SK-N-SH treated with all-trans-retinoic acid at 6 μM for 48 hours (cell line): ENCODE data around the gene TTC39B.

Experiments
- ATAC-seq: fragments of 200-7000 bp; cut with Tn5 transposase; 3 replicates; pipeline ENCODE4 v1.9.1; 2020; ENCODE audit warnings: mild to moderate bottlenecking, moderate library complexity
- ARNTL ChIP-seq: fragments of 450-650 bp; formaldehyde crosslinking; IDR thresholded peaks from 2 replicates; pipeline ENCODE4 v1.5.0; 2020; ENCODE audit warnings: low read depth, mild to moderate bottlenecking, moderate library complexity, borderline replicate concordance
- BACH2 ChIP-seq: fragments of 250-450 bp; sonication (Bioruptor Pico); IDR thresholded peaks from 2 replicates; pipeline ENCODE4 v1.9.0; 2021; ENCODE audit warnings: mild to moderate bottlenecking, borderline replicate concordance
- CSDC2 ChIP-seq: fragments of 250-450 bp; sonication (Bioruptor Pico); IDR thresholded peaks from 2 replicates; pipeline ENCODE4 v1.5.0; 2020; ENCODE audit warnings: mild to moderate bottlenecking, moderate library complexity
- ESRRG ChIP-seq: fragments of 250-450 bp; sonication (Bioruptor Pico); IDR thresholded peaks from 2 replicates; pipeline ENCODE4 v1.6.1; 2021; ENCODE audit warnings: mild to moderate bottlenecking
- GLIS3 ChIP-seq: fragments of 250-450 bp; sonication (Bioruptor Pico); IDR thresholded peaks from 2 replicates; pipeline ENCODE4 v1.5.0; 2020; ENCODE audit warnings: mild to moderate bottlenecking, moderate library complexity
- ISL1 ChIP-seq: fragments of 250-450 bp; sonication (Bioruptor Pico); IDR thresholded peaks from 2 replicates; pipeline ENCODE4 v2.1.2; 2022; ENCODE audit warnings: mild to moderate bottlenecking, moderate library complexity
- OSR1 ChIP-seq: fragments of 250-450 bp; sonication (Bioruptor Pico); IDR thresholded peaks from 2 replicates; pipeline ENCODE4 v1.8.0; 2022; ENCODE audit warnings: moderate library complexity, mild to moderate bottlenecking, inconsistent platforms
- PPARA ChIP-seq: fragments of 250-450 bp; sonication (Bioruptor Pico); IDR thresholded peaks from 2 replicates; pipeline ENCODE4 v1.5.0; 2020; ENCODE audit warnings: mild to moderate bottlenecking, borderline replicate concordance
- SNAI2 ChIP-seq: fragments of 250-450 bp; sonication (Bioruptor Pico); IDR thresholded peaks from 2 replicates; pipeline ENCODE4 v1.5.0; 2020; ENCODE audit warnings: mild to moderate bottlenecking, moderate library complexity
- TCF4 ChIP-seq: fragments of 250-450 bp; sonication (Bioruptor Pico); IDR thresholded peaks from 2 replicates; pipeline ENCODE4 v1.8.0; 2021; ENCODE audit warnings: mild to moderate bottlenecking, moderate library complexity, borderline replicate concordance
- TOX ChIP-seq: fragments of 250-450 bp; sonication (Bioruptor Pico); IDR thresholded peaks from 2 replicates; pipeline ENCODE4 v1.8.0; 2021; ENCODE audit warnings: mild to moderate bottlenecking, moderate library complexity, borderline replicate concordance
- ZC3H10 ChIP-seq: fragments of 250-450 bp; sonication (Bioruptor Pico); IDR thresholded peaks from 2 replicates; pipeline ENCODE4 v1.5.1; 2021; ENCODE audit warnings: mild to moderate bottlenecking, moderate library complexity
- ZFP3 ChIP-seq: fragments of 250-450 bp; sonication (Bioruptor Pico); IDR thresholded peaks from 2 replicates; pipeline ENCODE4 v1.5.0; 2020; ENCODE audit warnings: mild to moderate bottlenecking, moderate library complexity
- ZFP30 ChIP-seq: fragments of 450-650 bp; formaldehyde crosslinking; IDR thresholded peaks from 2 replicates; pipeline ENCODE4 v1.5.0; 2022; ENCODE audit warnings: mild to moderate bottlenecking, moderate library complexity
- ZNF565 ChIP-seq: fragments of 450-650 bp; formaldehyde crosslinking; conservative IDR thresholded peaks from 2 replicates; pipeline ENCODE4 v1.5.0; 2020; ENCODE audit warnings: low read depth, mild to moderate bottlenecking, moderate library complexity
- ZNF8 ChIP-seq: fragments of 450-650 bp; formaldehyde crosslinking; IDR thresholded peaks from 2 replicates; pipeline ENCODE4 v1.5.0; 2020; ENCODE audit warnings: mild to moderate bottlenecking, moderate library complexity
- TF ChIP-seq, protein P1 (sequence below): fragments of 250-450 bp; sonication (Bioruptor Pico); IDR thresholded peaks from 2 replicates; pipeline ENCODE4 v1.5.1; 2021; ENCODE audit warnings: mild to moderate bottlenecking, moderate library complexity
- TF ChIP-seq, protein P2 (sequence below): fragments of 250-450 bp; sonication (Bioruptor Pico); IDR thresholded peaks from 2 replicates; pipeline ENCODE4 v1.8.0; 2020; ENCODE audit warnings: mild to moderate bottlenecking, moderate library complexity, borderline replicate concordance
- TF ChIP-seq, protein P3 (sequence below): fragments of 250-450 bp; sonication (Bioruptor Pico); IDR thresholded peaks from 2 replicates; pipeline ENCODE4 v1.5.0; 2020; ENCODE audit warnings: mild to moderate bottlenecking, moderate library complexity
- TF ChIP-seq, protein P4 (sequence below): fragments of 250-450 bp; sonication (Bioruptor Pico); IDR thresholded peaks from 2 replicates; pipeline ENCODE4 v1.5.1; 2020; ENCODE audit warnings: low read depth, mild to moderate bottlenecking, moderate library complexity

Gene TTC39B

DNA sequence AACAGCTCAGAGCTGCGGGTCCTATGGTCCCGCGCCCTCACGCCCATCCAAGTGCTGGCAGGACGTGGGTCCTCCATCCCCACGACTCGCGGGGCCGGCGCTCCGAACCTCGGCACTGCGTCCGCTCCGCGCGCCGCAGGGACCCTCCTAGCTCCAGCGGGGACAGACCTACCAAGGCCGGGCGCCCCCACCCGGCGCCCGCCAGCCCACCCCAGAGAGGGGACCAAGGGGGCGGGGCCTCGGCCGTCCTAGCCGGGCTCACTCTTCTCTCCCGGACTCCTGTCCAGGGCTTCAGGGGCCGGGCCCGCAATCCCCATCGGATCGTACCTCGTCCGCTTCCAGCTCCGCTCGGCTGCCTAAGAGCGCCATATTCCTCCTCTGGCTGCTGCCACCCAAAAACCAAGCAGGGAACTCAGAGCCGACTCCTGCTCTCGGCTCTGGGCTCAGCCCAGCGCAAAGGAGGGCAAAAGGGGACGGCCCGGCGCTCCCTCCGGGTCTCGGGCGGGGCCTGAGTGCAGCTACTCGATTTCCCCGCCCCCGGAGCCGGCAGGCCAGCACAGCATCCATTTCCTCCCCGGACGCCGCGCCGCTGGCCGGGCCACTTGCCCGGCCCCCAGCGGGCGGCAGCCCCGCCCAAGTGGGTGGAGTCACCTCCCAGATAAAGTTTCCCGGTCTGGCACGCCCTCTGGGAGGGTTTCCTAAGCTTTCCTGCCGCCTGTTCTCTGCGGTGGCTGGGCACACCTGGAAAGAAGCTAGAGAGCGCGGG is at the start of gene TTC39B:
TSS of gene TTC39B (minus strand) at position 460 of the 766 bp plus-strand sequence. CDS start at position 369, 91 bp downstream.
- ATAC-seq = peak; percentile 98
- TF ChIP-seq TCF4 (CRISPR knock-in tag) (no peak), ZFP3 (CRISPR knock-in tag) (0 out of 2 replicates have a peak, but pooled peaks have one; percentile 18), ZNF565 (CRISPR knock-in tag) (no peak)
- TF ChIP-seq, protein P1, sequence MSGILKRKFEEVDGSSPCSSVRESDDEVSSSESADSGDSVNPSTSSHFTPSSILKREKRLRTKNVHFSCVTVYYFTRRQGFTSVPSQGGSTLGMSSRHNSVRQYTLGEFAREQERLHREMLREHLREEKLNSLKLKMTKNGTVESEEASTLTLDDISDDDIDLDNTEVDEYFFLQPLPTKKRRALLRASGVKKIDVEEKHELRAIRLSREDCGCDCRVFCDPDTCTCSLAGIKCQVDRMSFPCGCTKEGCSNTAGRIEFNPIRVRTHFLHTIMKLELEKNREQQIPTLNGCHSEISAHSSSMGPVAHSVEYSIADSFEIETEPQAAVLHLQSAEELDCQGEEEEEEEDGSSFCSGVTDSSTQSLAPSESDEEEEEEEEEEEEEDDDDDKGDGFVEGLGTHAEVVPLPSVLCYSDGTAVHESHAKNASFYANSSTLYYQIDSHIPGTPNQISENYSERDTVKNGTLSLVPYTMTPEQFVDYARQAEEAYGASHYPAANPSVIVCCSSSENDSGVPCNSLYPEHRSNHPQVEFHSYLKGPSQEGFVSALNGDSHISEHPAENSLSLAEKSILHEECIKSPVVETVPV (CRISPR knock-in tag) = no peak

GRCh38 chr9:15355669-15356068 is 48.7 kb upstream of the TTC39B start:
- ATAC-seq = no peak
- TF ChIP-seq ZNF8 (CRISPR knock-in tag) (no peak), ZFP30 (CRISPR knock-in tag) (no peak), ZFP3 (CRISPR knock-in tag) (no peak), SNAI2 (no peak), TOX (CRISPR knock-in tag) (no peak), ZNF565 (CRISPR knock-in tag) (no peak), PPARA (CRISPR knock-in tag) (no peak), ISL1 (no peak), BACH2 (CRISPR knock-in tag) (no peak), OSR1 (CRISPR knock-in tag) (no peak)

GRCh38 chr9:15354713-15355112 is 47.7 kb upstream of the TTC39B start:
- no peak for ATAC-seq
- TF ChIP-seq ZFP30 (CRISPR knock-in tag) (no peak), TOX (CRISPR knock-in tag) (no peak), GLIS3 (CRISPR knock-in tag) (no peak), ZNF8 (CRISPR knock-in tag) (no peak), BACH2 (CRISPR knock-in tag) (no peak), ZC3H10 (CRISPR knock-in tag) (no peak)
- TF ChIP-seq, protein P2, sequence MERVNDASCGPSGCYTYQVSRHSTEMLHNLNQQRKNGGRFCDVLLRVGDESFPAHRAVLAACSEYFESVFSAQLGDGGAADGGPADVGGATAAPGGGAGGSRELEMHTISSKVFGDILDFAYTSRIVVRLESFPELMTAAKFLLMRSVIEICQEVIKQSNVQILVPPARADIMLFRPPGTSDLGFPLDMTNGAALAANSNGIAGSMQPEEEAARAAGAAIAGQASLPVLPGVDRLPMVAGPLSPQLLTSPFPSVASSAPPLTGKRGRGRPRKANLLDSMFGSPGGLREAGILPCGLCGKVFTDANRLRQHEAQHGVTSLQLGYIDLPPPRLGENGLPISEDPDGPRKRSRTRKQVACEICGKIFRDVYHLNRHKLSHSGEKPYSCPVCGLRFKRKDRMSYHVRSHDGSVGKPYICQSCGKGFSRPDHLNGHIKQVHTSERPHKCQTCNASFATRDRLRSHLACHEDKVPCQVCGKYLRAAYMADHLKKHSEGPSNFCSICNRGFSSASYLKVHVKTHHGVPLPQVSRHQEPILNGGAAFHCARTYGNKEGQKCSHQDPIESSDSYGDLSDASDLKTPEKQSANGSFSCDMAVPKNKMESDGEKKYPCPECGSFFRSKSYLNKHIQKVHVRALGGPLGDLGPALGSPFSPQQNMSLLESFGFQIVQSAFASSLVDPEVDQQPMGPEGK (CRISPR knock-in tag) = no peak
- TF ChIP-seq, protein P3, sequence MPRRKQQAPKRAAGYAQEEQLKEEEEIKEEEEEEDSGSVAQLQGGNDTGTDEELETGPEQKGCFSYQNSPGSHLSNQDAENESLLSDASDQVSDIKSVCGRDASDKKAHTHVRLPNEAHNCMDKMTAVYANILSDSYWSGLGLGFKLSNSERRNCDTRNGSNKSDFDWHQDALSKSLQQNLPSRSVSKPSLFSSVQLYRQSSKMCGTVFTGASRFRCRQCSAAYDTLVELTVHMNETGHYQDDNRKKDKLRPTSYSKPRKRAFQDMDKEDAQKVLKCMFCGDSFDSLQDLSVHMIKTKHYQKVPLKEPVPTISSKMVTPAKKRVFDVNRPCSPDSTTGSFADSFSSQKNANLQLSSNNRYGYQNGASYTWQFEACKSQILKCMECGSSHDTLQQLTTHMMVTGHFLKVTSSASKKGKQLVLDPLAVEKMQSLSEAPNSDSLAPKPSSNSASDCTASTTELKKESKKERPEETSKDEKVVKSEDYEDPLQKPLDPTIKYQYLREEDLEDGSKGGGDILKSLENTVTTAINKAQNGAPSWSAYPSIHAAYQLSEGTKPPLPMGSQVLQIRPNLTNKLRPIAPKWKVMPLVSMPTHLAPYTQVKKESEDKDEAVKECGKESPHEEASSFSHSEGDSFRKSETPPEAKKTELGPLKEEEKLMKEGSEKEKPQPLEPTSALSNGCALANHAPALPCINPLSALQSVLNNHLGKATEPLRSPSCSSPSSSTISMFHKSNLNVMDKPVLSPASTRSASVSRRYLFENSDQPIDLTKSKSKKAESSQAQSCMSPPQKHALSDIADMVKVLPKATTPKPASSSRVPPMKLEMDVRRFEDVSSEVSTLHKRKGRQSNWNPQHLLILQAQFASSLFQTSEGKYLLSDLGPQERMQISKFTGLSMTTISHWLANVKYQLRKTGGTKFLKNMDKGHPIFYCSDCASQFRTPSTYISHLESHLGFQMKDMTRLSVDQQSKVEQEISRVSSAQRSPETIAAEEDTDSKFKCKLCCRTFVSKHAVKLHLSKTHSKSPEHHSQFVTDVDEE (CRISPR knock-in tag) = no peak
- TF ChIP-seq, all 23 proteins: peak for 0

GRCh38 chr9:15353892-15354291 is 46.9 kb upstream of the TTC39B start:
- no peak for ATAC-seq
- TF ChIP-seq ARNTL (CRISPR knock-in tag) = no peak
- TF ChIP-seq ZFP3 (CRISPR knock-in tag) = no peak
- TF ChIP-seq ZNF565 (CRISPR knock-in tag) = no peak
- TF ChIP-seq, protein P1 (CRISPR knock-in tag) = no peak
- no peak for TF ChIP-seq ZC3H10 (CRISPR knock-in tag)
- no peak for TF ChIP-seq OSR1 (CRISPR knock-in tag)
- no peak for TF ChIP-seq ZNF8 (CRISPR knock-in tag)
- TF ChIP-seq ESRRG (CRISPR knock-in tag) = no peak
- TF ChIP-seq, protein P4, sequence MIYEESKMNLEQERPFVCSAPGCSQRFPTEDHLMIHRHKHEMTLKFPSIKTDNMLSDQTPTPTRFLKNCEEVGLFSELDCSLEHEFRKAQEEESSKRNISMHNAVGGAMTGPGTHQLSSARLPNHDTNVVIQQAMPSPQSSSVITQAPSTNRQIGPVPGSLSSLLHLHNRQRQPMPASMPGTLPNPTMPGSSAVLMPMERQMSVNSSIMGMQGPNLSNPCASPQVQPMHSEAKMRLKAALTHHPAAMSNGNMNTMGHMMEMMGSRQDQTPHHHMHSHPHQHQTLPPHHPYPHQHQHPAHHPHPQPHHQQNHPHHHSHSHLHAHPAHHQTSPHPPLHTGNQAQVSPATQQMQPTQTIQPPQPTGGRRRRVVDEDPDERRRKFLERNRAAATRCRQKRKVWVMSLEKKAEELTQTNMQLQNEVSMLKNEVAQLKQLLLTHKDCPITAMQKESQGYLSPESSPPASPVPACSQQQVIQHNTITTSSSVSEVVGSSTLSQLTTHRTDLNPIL (CRISPR knock-in tag) = no peak
- no peak for TF ChIP-seq BACH2 (CRISPR knock-in tag)
- no peak for TF ChIP-seq SNAI2
- no peak for TF ChIP-seq ZFP30 (CRISPR knock-in tag)
- TF ChIP-seq CSDC2 = no peak
